GM23338 (cell line): ENCODE measurements around the gene ARSH.

Experiments used
- CREB1 ChIP-seq: fragments of 250-450 bp; sonication (Bioruptor Pico); IDR thresholded peaks from 2 replicates; pipeline ENCODE4 v1.5.0; 2020; ENCODE audit warnings: low read depth, mild to moderate bottlenecking, moderate library complexity
- CTCF ChIP-seq, 2 experiments: fragments of 200-600 bp in 1 of 2; sonication (generic) in 1 of 2; conservative IDR thresholded peaks; 2 replicates each; pipeline versions ENCODE4 v1.5.1 to v1.6.1; 2016 to 2017; ENCODE audit warnings: antibody characterized with exemption in 2 of 2, low read depth in 2 of 2, mild to moderate bottlenecking in 2 of 2, moderate library complexity in 1 of 2
- EZH2 ChIP-seq: fragments of 200-600 bp; sonication (generic); IDR thresholded peaks from one replicate; pipeline ENCODE4 v1.8.0; 2017; ENCODE audit warnings: antibody characterized with exemption, mild to moderate bottlenecking, low read depth; ENCODE audit not compliant: unreplicated experiment
- POLR2AphosphoS5 ChIP-seq: IDR thresholded peaks from 2 replicates; pipeline ENCODE4 v1.6.1; 2016; ENCODE audit warnings: antibody characterized with exemption, low read depth
- REST ChIP-seq: IDR thresholded peaks from one replicate; pipeline ENCODE4 v1.6.1; 2018; ENCODE audit warnings: antibody characterized with exemption; ENCODE audit not compliant: unreplicated experiment

DNA sequence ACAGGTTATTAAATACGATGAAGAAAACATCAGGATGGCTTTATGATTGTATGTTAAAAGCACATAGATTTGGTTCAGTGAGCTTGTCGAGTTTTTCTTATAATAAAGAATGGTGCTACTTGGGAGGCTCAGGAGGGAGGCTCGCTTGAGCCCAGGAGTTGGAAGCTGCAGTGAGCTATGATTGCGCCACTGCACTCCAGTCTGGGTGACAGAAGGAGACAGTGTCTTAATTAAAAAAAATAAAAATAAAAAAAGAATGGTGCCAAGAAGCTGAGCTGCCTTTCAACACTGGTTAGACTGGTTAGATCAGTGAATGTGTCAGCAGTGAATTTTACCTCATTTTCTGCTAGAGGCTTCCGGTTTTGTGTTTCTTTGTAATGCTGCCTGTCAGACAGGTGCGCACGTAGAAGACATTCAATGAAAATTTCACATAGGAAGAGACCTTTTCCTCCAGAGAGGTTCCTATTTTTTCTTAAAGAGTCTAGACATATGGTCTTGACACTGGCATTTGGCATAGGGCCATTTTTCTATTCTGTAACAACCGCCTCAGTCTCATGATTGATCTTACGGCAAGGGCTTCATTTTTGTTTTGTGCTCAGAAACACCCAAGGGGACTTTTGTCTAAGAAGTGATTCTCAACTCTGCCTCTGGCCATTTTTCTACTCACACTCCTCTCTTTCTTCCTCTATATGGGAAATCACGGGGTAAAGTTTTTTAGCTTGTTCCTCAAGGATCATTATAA lies 19.9 kb downstream of the ARSH start:
- TF ChIP-seq CTCF (conservative IDR thresholded peaks at IDR 0.05; ENCODE audit: low read depth in 2 of 2), result no peak
- TF ChIP-seq REST, result no peak
- no peak for TF ChIP-seq POLR2AphosphoS5
- TF ChIP-seq EZH2, result no peak
- TF ChIP-seq CREB1 (CRISPR knock-in tag), result no peak
